ENCODE results near the gene BCL6B.

The BCL6B gene

DNA sequence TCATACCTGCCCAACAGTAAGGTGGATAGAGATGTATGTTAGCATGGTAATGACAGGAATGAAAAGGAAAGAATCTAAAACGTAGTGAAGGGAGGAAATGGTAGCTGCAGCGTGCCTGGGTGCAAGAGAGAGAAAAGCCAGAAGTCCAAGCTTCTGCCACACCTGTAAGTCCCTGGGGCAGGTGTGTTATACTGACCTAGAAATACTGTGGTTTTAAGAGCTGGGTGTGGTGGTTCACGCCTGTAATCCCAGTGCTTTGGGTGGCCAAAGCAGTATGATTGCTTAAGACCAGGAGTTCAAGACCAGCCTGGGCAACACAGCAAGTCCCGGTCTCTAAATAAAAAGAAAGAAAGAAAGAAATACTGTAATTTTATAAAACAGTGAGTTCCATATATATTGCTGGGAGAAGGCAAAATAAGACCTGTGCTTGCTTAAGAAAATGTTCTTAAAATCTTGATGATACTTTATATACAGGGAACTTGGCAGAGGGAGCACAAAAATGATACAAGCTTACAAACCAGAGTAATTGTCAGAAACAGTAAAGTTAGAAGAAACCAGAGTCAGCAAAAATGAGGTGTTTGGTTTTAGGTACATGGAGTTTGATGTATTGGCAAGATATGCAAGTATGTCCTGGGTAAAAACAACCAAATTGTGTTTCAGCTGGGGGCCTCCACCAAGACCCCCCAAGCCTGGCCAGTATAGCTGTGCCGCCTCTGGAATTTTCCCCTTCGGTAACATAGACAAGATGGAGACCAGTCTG lies 20.4 kb upstream of the BCL6B start:
- no peak for DNase-seq (ENCODE audit: low spot score)
- no peak for TF ChIP-seq CTCF (IDR thresholded peaks at IDR 0.05; ENCODE audit: extremely low read depth, missing control alignments)

GRCh38 chr17:7003745-7004144 lies 19.1 kb upstream of the BCL6B start:
- TF ChIP-seq CTCF (IDR thresholded peaks at IDR 0.05; ENCODE audit: extremely low read depth, missing control alignments): no peak
- no peak for DNase-seq (ENCODE audit: low spot score)

GRCh38 chr17:7004398-7005253 lies 18.2 kb upstream of the BCL6B start:
- peak; percentile 76 for DNase-seq (ENCODE audit: low spot score)
- peak; percentile 32 for TF ChIP-seq CTCF (IDR thresholded peaks at IDR 0.05; ENCODE audit: extremely low read depth, missing control alignments)

DNA sequence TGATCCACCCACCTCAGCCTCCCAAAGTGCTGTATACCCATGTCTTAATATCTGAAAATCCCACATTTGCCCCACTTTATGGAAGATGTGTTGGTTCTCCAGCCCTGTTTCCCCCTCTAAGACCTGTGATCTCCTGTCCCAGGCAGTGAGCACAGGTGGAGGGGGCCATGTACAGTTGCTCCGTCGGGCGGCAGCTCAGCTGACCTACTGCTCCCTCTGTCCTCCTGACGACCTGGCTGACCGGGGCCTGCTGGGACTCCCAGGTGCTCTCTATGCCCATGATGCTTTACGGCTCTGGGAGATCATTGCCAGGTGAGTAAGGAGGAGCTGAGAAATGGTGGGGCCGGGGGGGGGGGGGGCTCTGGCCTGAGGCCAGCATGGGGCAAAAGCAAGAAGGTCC lies 17.1 kb upstream of the BCL6B start:
- no peak for DNase-seq (ENCODE audit: low spot score)
- TF ChIP-seq CTCF (IDR thresholded peaks at IDR 0.05; ENCODE audit: extremely low read depth, missing control alignments): no peak

DNA sequence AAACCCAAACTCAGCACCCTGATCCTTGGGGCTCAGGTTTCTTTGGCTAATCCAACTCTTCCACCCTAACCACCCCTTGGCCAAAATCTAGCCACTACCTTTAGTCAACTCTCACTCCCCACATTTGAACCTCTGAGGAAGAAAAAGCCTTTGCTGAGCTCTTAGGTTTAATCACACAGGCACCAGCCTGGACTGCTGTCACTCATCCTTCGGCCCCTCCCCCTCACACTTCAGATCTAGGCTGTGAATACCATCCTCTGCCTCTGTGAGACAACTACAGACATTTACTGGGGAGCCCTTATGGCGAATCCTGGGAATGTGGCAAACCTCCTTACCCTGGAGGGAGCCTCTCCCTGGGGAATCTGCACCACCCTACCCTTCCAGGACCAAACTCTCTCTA lies 15.7 kb upstream of the BCL6B start:
- no peak for DNase-seq (ENCODE audit: low spot score)
- TF ChIP-seq CTCF (IDR thresholded peaks at IDR 0.05; ENCODE audit: extremely low read depth, missing control alignments): no peak

DNA sequence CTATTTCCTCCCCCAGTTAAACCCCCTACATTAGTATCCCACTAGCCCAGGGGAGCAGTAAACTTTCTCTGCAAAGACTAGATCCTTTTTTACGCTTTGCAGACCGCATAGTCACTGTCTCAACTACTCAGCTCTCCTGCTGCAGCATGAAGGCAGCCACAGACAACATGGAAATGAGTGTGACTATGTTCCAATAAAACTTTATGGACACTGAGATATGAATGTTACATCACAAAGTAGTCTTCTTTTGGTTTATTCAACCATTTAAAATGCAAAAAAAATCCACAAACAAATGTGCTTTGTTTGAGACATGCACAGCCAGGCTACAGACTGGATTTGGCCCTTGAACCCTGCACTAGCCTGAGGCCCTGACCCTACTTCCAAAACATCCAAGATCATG lies 12.3 kb upstream of the BCL6B start:
- DNase-seq (ENCODE audit: low spot score): no peak
- no peak for TF ChIP-seq CTCF (IDR thresholded peaks at IDR 0.05; ENCODE audit: extremely low read depth, missing control alignments)

- DNase-seq (ENCODE audit: low spot score): no peak
- TF ChIP-seq CTCF (IDR thresholded peaks at IDR 0.05; ENCODE audit: extremely low read depth, missing control alignments): no peak
Measured at GRCh38 chr17:7011415-7011814, 11.4 kb upstream of the BCL6B start.
